GM12878 (cell line): Measurements from ENCODE around the gene CLCN7.

ENCODE experiments used
- CEBPB ChIP-seq, 2 experiments: fragments of 150-350 bp in 1 of 2; IDR thresholded peaks; 2 replicates each; pipeline ENCODE4 v1.6.1; 2012 to 2014; ENCODE audit warnings: low read depth in 2 of 2, low read length in 2 of 2, borderline replicate concordance in 1 of 2, inconsistent platforms in 1 of 2
- CEBPZ ChIP-seq: fragments of 150-350 bp; IDR thresholded peaks from 2 replicates; pipeline ENCODE4 v1.6.1; 2016; ENCODE audit warnings: low read depth, low read length
- CHD1 ChIP-seq: IDR thresholded peaks from 2 replicates; pipeline ENCODE4 v1.6.1; 2012; ENCODE audit warnings: low read depth, low read length, improper control_type of control experiment
- CHD2 ChIP-seq: IDR thresholded peaks from 2 replicates; pipeline ENCODE4 v1.6.1; 2011; ENCODE audit warnings: low read depth, low read length, improper control_type of control experiment, borderline replicate concordance
- CTCF ChIP-seq, 3 experiments: IDR thresholded peaks in 2 of 3; conservative IDR thresholded peaks in 1 of 3; 2 replicates each; pipeline ENCODE4 v1.5.1; 2011; ENCODE audit warnings: low read depth in 3 of 3, low read length in 3 of 3, mild to moderate bottlenecking in 3 of 3, control low read depth in 2 of 3, moderate library complexity in 2 of 3, inconsistent platforms in 1 of 3, mixed read lengths in 1 of 3; ENCODE audit not compliant: control insufficient read depth in 2 of 3, insufficient read depth in 1 of 3; ENCODE audit errors: extremely low read depth in 1 of 3
- POLR2A ChIP-seq: IDR thresholded peaks from 2 replicates; pipeline ENCODE4 v1.6.1; 2011; ENCODE audit warnings: low read depth, mild to moderate bottlenecking, low read length
- POLR2AphosphoS5 ChIP-seq: IDR thresholded peaks from 2 replicates; pipeline ENCODE4 v1.6.1; 2011; ENCODE audit warnings: mild to moderate bottlenecking, low read length, inconsistent platforms
- SP1 ChIP-seq: IDR thresholded peaks from one replicate; pipeline ENCODE4 v1.6.1; 2011; ENCODE audit warnings: low read depth, low read length
- TARDBP ChIP-seq: IDR thresholded peaks from 2 replicates; pipeline ENCODE4 v1.6.1; 2016; ENCODE audit warnings: borderline replicate concordance
- YY1 ChIP-seq: IDR thresholded peaks from 2 replicates; pipeline ENCODE4 v1.6.1; 2011; ENCODE audit warnings: low read depth, mild to moderate bottlenecking, low read length
- TF ChIP-seq, protein P1 (sequence below): IDR thresholded peaks from 2 replicates; pipeline ENCODE4 v1.6.1; 2012; ENCODE audit warnings: mild to moderate bottlenecking, low read depth, low read length

DNA sequence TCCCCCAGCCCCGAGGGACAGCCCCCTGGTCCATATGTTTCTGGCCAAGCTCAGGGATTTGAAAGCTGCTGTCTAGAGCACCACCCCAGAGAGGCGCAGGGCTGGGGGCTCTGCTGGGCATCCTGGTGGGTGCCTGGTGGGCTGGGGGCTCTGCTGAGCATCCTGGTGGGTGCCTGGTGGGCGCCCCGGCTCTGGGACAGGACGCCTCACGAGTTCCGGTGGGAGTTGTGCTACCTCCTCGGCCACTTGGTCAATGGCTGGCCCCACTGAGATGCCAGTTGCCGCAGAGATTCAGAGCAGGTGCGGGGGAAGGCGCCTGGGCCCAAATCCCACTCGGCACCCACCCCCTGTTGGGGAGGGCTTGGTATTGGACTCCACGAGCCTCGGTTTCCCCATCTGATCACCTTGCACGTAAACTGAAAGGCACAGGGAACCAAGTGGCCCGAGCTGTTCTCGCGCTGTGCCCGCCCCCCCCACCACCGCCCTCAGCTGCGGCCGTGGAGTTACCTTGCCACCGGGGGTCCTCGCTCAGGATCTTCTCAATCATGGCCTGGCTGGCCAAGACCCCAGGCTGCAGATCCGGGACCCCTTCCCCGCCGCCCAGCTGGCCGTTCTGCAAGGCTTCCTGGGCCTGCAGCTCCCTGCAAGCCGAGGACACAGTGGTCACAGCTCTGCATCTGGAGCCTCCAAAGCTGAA lies 73.6 kb downstream of the CLCN7 start:
- TF ChIP-seq CTCF (IDR thresholded peaks at IDR 0.05 in 2 of 3, conservative IDR thresholded peaks at IDR 0.05 in 1 of 3; ENCODE audit: control insufficient read depth in 2 of 3, extremely low read depth in 1 of 3, insufficient read depth in 1 of 3, low read depth in 3 of 3, low read length in 3 of 3), result no peak
- TF ChIP-seq CEBPB (IDR thresholded peaks at IDR 0.05; ENCODE audit: borderline replicate concordance in 1 of 2, low read depth in 2 of 2, low read length in 2 of 2), result no peak
- no peak for TF ChIP-seq CHD2
- no peak for TF ChIP-seq YY1
- TF ChIP-seq POLR2A, result no peak
- no peak for TF ChIP-seq CHD1
- TF ChIP-seq, protein P1, sequence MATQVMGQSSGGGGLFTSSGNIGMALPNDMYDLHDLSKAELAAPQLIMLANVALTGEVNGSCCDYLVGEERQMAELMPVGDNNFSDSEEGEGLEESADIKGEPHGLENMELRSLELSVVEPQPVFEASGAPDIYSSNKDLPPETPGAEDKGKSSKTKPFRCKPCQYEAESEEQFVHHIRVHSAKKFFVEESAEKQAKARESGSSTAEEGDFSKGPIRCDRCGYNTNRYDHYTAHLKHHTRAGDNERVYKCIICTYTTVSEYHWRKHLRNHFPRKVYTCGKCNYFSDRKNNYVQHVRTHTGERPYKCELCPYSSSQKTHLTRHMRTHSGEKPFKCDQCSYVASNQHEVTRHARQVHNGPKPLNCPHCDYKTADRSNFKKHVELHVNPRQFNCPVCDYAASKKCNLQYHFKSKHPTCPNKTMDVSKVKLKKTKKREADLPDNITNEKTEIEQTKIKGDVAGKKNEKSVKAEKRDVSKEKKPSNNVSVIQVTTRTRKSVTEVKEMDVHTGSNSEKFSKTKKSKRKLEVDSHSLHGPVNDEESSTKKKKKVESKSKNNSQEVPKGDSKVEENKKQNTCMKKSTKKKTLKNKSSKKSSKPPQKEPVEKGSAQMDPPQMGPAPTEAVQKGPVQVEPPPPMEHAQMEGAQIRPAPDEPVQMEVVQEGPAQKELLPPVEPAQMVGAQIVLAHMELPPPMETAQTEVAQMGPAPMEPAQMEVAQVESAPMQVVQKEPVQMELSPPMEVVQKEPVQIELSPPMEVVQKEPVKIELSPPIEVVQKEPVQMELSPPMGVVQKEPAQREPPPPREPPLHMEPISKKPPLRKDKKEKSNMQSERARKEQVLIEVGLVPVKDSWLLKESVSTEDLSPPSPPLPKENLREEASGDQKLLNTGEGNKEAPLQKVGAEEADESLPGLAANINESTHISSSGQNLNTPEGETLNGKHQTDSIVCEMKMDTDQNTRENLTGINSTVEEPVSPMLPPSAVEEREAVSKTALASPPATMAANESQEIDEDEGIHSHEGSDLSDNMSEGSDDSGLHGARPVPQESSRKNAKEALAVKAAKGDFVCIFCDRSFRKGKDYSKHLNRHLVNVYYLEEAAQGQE, result no peak
- no peak for TF ChIP-seq POLR2AphosphoS5
- no peak for TF ChIP-seq SP1
- no peak for TF ChIP-seq CEBPZ
- TF ChIP-seq TARDBP, result no peak
